Gastroesophageal sphincter (tissue), 4 donors: ENCODE results near the gene GTSF1L. TPM values are rescaled to one million over a fixed set of nuclear protein-coding genes. Genes with fewer than 3 reads are reported as not detected.

ENCODE experiments used
- ATAC-seq: fragments of 150-250 bp; one replicate; pipeline ENCODE4 v1.9.1; 2016; ENCODE audit warnings: mild to moderate bottlenecking, moderate library complexity
- H3K27ac ChIP-seq, 4 donors: fragments of 200-600 bp; sonication (generic) in 3 of 4; 1 replicate in 3 of 4; 2 replicates in 1 of 4; pipeline ENCODE4 v1.5.1; 2016 to 2019
- H3K27me3 ChIP-seq: fragments of 200-600 bp; sonication (generic); one replicate; pipeline ENCODE4 v1.5.1; 2019
- H3K36me3 ChIP-seq, 2 donors: fragments of 200-600 bp; sonication (generic); one replicate each; pipeline ENCODE4 v1.5.1; 2019; ENCODE audit warnings: control low read depth in 1 of 2
- H3K4me1 ChIP-seq, 3 donors: fragments of 200-600 bp; sonication (generic); 1 replicate in 2 of 3; 2 replicates in 1 of 3; pipeline ENCODE4 v1.5.1; 2016 to 2019; ENCODE audit warnings: control low read depth in 2 of 3
- H3K4me3 ChIP-seq, 2 donors: fragments of 200-600 bp; sonication (generic); one replicate each; pipeline ENCODE4 v1.5.1; 2019; ENCODE audit warnings: mild to moderate bottlenecking in 1 of 2, moderate library complexity in 1 of 2
- H3K9me3 ChIP-seq, 3 donors: fragments of 200-600 bp; sonication (generic); one replicate each; pipeline ENCODE4 v1.5.1; 2017 to 2019; ENCODE audit warnings: control low read depth in 2 of 3
- EP300 ChIP-seq: sonication (generic); formaldehyde crosslinking; IDR thresholded peaks from one replicate; pipeline ENCODE4 v1.6.1; 2017; ENCODE audit warnings: antibody characterized with exemption, mild to moderate bottlenecking
- POLR2A ChIP-seq, 2 donors: fragments of 450-650 bp; IDR thresholded peaks; one replicate each; pipeline ENCODE4 v1.6.1; 2017; ENCODE audit warnings: antibody characterized with exemption in 2 of 2, mild to moderate bottlenecking in 2 of 2, moderate library complexity in 1 of 2
- POLR2AphosphoS5 ChIP-seq: sonication (generic); formaldehyde crosslinking; IDR thresholded peaks from one replicate; pipeline ENCODE4 v1.6.1; 2017; ENCODE audit warnings: antibody characterized with exemption
- WGBS, 2 donors: methylation state at CpG; one replicate each; pipeline ENCODE4 v1.1.5; 2018; ENCODE audit warnings: low coverage in 1 of 2; 5-methylcytosine and 5-hydroxymethylcytosine counted together
- total RNA-seq, 4 donors: library from RNA; depleted of rRNA; stranded (reverse); fragments of >200 nt; gene quantifications; one replicate each; pipeline ENCODE4 v1.1.0, GENCODE V29; 2016
- TF ChIP-seq, protein P1 (sequence below), 4 experiments: fragments of 200-600 bp in 2 of 4; fragments of 450-650 bp in 2 of 4; sonication (generic) in 1 of 4; IDR thresholded peaks; one replicate each; pipeline ENCODE4 v1.5.1; 2017 to 2019; ENCODE audit warnings: antibody characterized with exemption in 4 of 4, mild to moderate bottlenecking in 2 of 4, moderate library complexity in 2 of 4

Gene GTSF1L
- total RNA-seq, 4 donors from 2014 or later, result not detected

DNA sequence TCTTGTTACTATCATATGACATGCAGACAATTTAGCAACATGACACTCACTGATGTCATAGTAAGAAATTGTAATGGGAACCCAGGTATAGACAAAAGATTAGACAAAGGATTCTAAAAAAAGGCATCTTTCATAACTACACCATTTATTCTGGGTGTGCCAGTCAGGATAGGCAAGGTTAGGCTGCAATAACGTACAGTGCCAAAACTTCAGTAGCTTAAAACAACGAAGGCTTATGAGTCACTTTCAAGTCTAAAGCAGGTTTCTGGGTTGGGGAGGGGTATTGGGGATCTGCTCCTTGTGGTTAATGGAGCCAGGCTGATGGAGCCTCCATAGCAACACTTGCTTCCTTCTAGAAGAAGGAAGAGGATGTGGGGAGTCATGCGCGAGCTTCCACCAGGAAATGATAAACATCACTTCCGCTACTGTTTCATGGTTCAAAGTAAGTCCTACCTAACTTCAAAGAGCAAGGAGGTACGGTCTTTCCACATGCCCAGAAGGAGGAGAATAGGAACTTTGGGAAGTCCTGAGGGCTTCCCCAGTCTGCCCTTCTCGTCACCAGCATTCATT is 2.0 kb upstream of the GTSF1L start:
- no peak overlapping the region for H3K4me3 ChIP-seq
- H3K27me3 ChIP-seq, result peaks cover 13% of the 10 kb centered on the region
- no peaks in the 10 kb centered on the region for H3K4me1 ChIP-seq
- H3K36me3 ChIP-seq, result no peaks in the 10 kb centered on the region
- 86 to 87% methylated on average over 7 of the region's 7 CpGs for WGBS, 2 donors
- H3K27ac ChIP-seq, result no peak overlapping the region
- ATAC-seq, result no peak
- TF ChIP-seq POLR2AphosphoS5 (no peak), POLR2A (IDR thresholded peaks at IDR 0.05) (no peak), EP300 (no peak)
- TF ChIP-seq, protein P1, sequence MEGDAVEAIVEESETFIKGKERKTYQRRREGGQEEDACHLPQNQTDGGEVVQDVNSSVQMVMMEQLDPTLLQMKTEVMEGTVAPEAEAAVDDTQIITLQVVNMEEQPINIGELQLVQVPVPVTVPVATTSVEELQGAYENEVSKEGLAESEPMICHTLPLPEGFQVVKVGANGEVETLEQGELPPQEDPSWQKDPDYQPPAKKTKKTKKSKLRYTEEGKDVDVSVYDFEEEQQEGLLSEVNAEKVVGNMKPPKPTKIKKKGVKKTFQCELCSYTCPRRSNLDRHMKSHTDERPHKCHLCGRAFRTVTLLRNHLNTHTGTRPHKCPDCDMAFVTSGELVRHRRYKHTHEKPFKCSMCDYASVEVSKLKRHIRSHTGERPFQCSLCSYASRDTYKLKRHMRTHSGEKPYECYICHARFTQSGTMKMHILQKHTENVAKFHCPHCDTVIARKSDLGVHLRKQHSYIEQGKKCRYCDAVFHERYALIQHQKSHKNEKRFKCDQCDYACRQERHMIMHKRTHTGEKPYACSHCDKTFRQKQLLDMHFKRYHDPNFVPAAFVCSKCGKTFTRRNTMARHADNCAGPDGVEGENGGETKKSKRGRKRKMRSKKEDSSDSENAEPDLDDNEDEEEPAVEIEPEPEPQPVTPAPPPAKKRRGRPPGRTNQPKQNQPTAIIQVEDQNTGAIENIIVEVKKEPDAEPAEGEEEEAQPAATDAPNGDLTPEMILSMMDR (IDR thresholded peaks at IDR 0.05), result no peak
- H3K9me3 ChIP-seq, result no peaks in the 10 kb centered on the region

DNA sequence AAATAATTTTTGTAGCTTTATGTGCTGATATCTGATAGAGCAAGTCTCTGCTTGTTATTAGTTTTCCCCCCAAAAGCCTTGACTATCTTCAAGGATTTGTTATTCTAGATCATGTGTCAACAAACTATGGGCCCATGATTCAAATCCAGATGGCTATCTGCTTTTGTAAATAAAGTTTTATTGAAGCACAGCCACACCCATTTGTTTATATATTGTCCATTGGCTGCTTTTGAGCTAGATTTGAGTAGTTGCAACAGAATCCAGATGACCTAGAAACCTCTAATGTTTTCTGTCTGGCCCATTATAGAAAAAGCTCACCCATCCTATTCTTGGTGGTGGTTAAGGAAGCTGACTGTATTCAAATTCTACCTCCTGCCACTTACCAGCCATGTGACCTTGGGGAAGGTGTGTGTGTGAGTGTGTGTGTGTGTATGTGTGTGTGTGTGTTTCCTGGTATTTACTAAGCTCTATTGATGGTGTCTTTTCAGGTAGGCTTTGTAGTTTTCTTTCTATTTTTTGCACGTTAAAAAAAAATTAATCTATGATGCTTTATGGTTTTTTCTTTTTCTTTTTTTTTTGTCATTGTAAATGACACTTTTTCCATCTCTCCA is 1.3 kb upstream of the GTSF1L start:
- TF ChIP-seq POLR2AphosphoS5 (no peak), POLR2A (IDR thresholded peaks at IDR 0.05) (no peak), EP300 (no peak)
- TF ChIP-seq, protein P1 (IDR thresholded peaks at IDR 0.05), result no peak
- Histone ChIP-seq H3K4me3 (no peak overlapping the region), H3K27me3 (peaks cover 7% of the 10 kb centered on the region), H3K27ac (no peak overlapping the region), H3K9me3 (no peaks in the 10 kb centered on the region), H3K4me1 (no peaks in the 10 kb centered on the region), H3K36me3 (no peaks in the 10 kb centered on the region)
- no peak for ATAC-seq
- 80% methylated on average over 1 of the region's 1 CpG for WGBS, 2 donors

DNA sequence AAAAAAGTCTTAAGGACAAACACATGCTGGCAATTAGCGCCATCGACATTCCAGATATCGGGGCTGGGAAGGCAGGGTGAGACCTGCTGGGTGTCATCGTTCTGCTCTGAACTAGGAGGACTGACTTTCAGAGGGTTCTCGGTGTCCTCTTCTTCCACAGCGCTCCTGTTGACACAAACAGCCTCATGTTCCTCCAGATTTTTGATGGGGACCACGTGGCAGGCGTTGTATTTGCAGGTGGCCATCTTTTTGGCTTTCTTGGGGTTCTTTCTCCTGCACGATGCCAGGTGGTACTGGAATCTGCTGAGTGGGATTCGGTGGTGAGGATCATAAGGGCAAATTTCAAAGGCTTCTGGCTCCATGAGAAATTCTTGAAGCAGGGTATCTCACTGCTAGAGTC is 469 bp downstream of the GTSF1L start:
- Histone ChIP-seq H3K27ac (no peak overlapping the region), H3K4me3 (no peak overlapping the region), H3K9me3 (no peaks in the 10 kb centered on the region), H3K36me3 (no peaks in the 10 kb centered on the region), H3K4me1 (no peaks in the 10 kb centered on the region), H3K27me3 (peaks cover 3% of the 10 kb centered on the region)
- TF ChIP-seq POLR2AphosphoS5 (no peak), EP300 (no peak), POLR2A (IDR thresholded peaks at IDR 0.05) (no peak)
- TF ChIP-seq, protein P1 (IDR thresholded peaks at IDR 0.05), result no peak
- WGBS, 2 donors, result 95% methylated on average over 6 of the region's 10 CpGs; no CpG with 5 or more reads in 1 of the 2 donors
- no peak for ATAC-seq

DNA sequence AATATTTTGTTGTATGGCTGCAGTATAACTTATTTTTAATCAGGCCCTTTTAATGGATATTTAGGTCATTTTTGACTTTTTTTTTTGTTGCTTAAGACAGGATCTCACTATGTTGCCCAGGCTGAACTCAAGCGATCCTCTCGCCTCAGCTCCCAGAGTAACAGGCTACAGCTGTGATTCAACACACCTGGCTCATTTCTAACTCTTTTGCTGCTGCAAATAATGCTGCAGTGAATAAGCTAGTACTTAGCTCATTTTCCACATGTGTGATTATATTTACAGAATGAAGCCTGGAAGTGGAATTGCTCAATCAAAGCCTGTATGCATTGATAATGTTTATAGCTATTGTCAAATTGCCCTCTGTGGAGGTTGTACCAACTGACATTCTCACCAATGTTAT is 1.1 kb downstream of the GTSF1L start:
- Histone ChIP-seq H3K36me3 (no peaks in the 10 kb centered on the region), H3K4me1 (no peaks in the 10 kb centered on the region), H3K27me3 (no peaks in the 10 kb centered on the region), H3K27ac (no peak overlapping the region), H3K9me3 (no peaks in the 10 kb centered on the region), H3K4me3 (no peak overlapping the region)
- TF ChIP-seq, protein P1 (IDR thresholded peaks at IDR 0.05), result no peak
- TF ChIP-seq POLR2AphosphoS5 (no peak), EP300 (no peak), POLR2A (IDR thresholded peaks at IDR 0.05) (no peak)
- no peak for ATAC-seq
- WGBS, 2 donors, result 73 to 100% methylated on average over 1 to 2 of the region's 2 CpGs

DNA sequence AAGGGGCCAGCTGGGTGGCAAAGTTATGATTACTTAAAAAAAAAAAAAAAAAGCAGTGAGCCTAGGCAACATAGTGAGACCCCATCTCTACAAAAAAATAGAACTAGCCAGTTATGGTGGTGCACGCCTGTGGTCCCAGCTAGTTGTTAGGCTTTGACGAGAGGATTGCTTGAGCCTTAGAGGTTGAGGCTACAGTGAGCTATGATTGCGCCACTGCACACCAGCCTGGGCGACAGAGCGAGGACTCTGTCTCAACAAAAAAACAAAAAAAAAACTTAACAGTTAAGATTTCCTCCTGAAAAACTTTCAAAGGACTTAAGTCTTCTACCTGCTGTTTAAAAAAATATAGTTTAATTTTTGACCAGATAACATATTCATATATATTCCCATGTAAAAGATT is 2.4 kb downstream of the GTSF1L start:
- Histone ChIP-seq H3K9me3 (no peaks in the 10 kb centered on the region), H3K4me1 (no peaks in the 10 kb centered on the region), H3K4me3 (no peak overlapping the region), H3K27me3 (no peaks in the 10 kb centered on the region), H3K27ac (no peak overlapping the region), H3K36me3 (no peaks in the 10 kb centered on the region)
- no peak for TF ChIP-seq POLR2AphosphoS5
- no peak for TF ChIP-seq EP300
- no peak for TF ChIP-seq POLR2A (IDR thresholded peaks at IDR 0.05)
- TF ChIP-seq, protein P1 (IDR thresholded peaks at IDR 0.05), result no peak
- WGBS, 2 donors, result 85 to 93% methylated on average over 5 of the region's 5 CpGs
- ATAC-seq, result no peak
